ENCODE results near the gene TTC14. TPM values are rescaled to one million over a fixed set of nuclear protein-coding genes. Genes with fewer than 3 reads are reported as not detected.
"Not testable (repeated sequence)": the region's sequence is repeated elsewhere in the genome, so short reads cannot be mapped to it uniquely, and the experiment has no call there.

The TTC14 gene
- 12.6 and 20.2 TPM in 2 replicates for total RNA-seq

- peak; percentile 94 to 96 for DNase-seq (ENCODE audit: low read depth in 2 of 2)
These were observed at the start of gene TTC14 for GRCh38 chr3:180601688-180602666. TSS of gene TTC14 (plus strand) at chr3:180602163. CDS start at chr3:180602262, 99 bp downstream.

DNA sequence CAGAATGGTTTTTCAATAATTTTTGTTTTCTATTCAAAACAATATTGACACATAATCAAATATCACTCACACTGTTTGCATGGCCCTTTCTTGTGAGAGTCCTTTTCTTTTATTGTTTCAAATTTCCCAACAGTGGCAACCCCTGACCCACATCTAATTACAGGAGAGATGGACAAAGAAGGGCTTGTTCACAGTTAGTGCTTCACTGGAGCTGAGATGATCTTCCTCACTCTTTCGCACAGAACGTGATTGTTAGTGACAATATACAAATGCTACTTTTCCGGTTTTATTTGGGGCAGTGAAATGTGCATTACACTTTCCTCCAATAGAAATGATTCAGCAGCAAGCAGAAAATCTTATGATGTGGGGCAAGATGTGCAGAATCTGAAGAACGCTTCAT is 38.6 kb upstream of the TTC14 start:
- DNase-seq (ENCODE audit: low read depth in 2 of 2): no peak

DNA sequence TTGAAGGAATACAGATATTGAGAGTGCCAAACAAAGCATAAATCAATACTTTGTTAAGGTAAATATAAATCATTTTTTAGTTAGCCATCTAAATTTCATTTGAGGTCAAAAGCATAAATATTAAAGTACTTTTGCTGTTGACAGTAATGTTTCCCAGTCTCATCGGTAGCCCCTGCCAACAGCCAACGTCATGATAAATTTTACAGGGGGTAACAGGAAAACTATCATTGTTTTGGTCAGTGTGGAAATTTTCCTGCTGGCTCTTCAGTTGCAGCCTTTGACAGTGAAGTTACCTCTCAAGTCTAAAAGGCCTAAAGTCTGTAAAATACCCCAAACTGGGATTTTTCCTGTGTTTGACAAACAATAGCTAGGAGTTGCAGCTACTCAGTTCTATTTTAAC is 37.3 kb upstream of the TTC14 start:
- DNase-seq (ENCODE audit: low read depth in 2 of 2): peak in 1 of 2 donors; percentile 3

GRCh38 chr3:180570238-180570637 is 31.7 kb upstream of the TTC14 start:
- no peak for DNase-seq (ENCODE audit: low read depth in 2 of 2)

DNA sequence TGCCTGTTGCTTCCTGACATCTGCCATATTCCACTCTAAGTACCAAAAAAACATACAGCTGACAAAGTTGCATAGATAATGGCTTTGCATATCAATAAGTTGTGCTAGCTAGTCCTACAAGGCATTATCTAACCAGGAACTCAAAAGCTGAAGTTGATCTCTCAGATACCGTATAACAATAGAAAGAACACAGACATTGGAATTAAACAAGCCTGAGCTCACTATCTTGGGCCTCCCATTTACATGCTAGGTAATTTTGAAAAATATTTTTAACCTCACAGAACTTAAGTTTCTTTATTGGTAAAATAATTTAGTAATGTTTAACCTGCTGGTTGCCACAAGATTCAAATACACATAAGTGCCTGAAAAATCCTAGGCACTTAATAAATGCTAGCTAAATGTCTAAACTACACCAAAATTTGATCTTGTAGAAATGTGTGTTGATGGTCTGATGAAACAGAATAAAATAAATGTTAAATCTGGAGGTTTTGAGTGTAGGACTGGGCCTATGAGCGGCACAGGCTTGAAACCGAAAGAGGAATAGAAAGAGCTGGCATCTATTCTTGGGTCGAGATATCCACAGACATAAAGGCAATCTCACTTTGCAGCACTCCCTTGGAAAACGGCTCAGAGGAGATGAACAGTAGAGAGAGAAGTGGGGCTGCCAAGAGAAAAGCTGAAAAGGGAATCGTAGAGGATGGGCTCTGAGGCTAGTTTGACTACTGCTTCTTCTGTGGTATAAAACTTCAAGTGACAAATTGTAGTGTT is 29.9 kb upstream of the TTC14 start:
- no peak for DNase-seq (ENCODE audit: low read depth in 2 of 2)

DNA sequence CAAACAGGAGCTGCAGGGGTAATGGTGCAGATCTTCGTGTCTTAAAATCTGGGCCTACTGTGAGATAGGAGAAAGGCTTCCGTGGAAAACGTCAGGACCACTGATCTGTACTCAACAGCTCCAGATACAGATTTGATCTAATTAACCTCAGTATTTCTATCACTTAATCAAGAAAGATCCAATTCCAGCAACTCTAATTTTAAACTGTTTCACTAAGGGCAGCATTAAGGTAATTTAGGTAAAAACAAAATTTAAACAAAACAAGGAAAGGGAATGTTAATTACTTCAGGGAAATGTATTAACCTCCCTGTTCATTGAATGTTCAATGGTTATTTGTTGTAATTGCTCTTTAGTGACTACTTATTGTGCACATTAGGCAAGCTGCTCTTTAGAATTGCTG is 26.4 kb upstream of the TTC14 start:
- DNase-seq (ENCODE audit: low read depth in 2 of 2): no peak

DNA sequence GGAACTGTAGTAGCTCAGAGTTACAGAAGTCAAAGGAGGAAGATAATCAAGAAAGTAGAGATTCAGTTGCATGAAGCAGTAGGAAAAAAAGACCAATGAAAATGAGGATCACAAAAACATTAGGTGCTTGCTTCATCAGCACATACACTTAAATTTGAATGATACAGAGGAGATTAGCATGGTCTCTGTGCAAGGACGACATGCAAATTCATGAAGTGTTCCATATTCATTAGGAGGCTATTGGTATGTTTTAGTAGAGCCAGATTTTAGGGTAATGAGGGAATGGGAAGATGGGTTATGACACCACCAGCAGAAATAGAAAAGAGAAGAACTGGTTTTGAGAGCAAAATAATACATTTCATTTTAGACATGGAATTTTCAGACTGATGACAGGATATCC is 21.0 kb upstream of the TTC14 start:
- no peak for DNase-seq (ENCODE audit: low read depth in 2 of 2)

GRCh38 chr3:180590396-180590795 is 11.6 kb upstream of the TTC14 start:
- no peak for DNase-seq (ENCODE audit: low read depth in 2 of 2)

DNA sequence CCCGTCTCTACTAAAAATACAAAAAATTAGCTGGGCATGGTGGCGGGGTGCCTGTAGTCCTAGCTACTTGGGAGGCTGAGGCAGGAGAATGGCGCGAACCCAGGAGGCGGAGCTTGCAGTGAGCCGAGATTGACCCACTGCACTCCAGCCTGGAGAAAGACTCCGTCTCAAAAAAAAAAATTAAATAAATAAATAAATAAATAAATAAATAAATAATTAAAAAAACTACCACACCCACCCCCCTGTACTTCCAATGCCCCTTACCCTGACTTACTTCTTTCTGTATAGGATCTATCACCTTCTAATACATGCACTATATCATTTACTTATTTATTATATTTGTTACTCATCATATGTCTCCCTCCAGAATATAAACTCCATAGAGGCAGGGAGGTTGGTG is 8.3 kb upstream of the TTC14 start:
- not testable (repeated sequence) for DNase-seq (ENCODE audit: low read depth in 2 of 2)

DNA sequence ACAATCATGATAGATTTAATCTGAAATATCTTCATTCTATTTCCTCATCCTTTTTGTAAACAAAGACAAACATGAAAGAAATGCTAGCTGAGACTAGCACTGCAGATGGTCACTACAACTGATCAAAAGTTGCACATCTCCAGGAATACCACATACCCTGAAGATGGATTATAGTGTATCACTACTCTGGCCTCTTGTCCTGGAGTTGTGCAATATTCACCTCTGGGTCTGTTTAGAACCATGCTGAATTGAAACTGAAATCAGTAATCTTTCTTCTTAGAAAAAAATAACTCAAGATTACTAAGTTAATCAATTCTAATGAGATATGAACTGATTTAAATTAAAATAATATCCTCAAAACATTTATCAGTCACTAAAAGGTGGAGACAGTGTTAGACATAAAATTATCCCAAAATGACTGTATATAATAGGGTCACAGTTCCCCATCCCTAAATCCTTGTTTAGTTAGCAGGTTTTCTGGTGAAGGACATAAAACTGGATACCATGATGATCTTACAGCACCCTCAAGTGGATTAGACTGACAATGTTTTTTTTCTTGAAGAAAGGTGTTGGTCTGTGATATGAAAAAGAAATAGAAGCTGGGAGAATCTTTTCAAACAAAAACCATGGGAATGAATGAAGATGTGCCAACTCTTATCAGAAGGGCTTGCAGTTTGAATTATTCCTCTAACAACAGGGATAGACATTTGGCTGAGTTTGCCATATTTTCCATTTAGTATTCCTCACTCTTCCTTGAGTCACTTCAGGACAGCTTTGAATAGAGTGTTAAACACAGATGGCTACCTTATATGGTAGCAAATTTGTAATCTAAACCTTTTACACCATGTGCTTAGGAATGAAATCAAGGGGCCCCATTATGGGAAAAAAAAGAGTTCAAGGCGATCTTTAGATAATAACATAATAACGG is 7.1 kb upstream of the TTC14 start:
- DNase-seq (ENCODE audit: low read depth in 2 of 2): peak; percentile 38 to 71

DNA sequence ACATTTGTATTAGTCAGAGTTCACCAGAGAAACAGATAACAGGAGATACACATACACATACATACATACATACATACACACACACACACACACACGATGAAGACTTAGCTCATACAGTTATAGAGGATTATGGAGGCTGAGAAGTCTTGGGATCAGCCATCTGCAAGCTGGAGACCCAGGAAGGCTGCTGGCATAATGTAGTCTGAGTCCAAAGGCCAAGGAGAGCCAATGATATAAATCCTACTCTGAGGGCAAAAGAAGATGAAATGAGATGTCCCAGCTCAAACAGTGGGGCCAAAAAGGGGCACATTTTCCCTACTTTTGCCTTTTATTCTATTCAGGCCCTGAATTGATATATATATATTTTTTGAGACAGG is 6.4 kb upstream of the TTC14 start:
- no peak for DNase-seq (ENCODE audit: low read depth in 2 of 2)

DNA sequence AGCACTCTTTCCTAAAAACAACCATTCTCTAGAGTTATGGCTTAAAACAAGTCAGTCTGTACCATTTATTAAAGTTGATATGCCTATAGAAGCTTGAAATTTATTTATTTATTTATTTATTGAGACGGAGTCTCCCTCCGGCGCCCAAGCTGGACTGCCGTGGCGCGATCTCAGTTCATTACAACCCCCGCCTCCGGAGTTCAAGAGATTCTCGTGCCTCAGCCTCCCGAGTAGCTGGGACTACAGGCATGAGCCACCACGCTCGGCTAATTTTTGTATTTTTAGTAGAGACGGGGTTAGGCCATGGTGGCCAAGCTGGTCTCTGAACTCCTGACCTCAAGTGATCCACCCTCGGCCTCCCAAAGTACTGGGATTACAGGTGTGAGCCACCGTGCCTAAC is 1.5 kb upstream of the TTC14 start:
- DNase-seq (ENCODE audit: low read depth in 2 of 2): no peak

DNA sequence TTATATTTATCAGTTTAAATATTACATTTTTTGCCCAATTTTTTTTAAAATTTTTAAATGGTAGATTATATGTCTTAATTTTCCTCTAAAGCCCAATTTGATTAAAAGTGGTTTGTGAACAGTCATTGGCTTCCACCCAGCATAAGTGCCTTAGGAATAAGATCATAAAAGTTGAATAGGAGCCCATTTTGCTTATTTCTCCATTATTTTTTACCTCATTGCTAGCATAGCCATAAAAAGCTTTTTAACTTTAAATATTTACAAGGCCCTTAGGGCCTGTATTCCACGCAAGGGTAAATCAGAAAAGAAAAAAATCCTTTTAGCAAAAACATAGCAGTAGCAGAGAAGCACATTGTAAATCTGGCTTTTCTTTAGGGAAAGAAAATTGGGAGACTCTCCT is 9.0 kb downstream of the TTC14 start:
- no peak for DNase-seq (ENCODE audit: low read depth in 2 of 2)

DNA sequence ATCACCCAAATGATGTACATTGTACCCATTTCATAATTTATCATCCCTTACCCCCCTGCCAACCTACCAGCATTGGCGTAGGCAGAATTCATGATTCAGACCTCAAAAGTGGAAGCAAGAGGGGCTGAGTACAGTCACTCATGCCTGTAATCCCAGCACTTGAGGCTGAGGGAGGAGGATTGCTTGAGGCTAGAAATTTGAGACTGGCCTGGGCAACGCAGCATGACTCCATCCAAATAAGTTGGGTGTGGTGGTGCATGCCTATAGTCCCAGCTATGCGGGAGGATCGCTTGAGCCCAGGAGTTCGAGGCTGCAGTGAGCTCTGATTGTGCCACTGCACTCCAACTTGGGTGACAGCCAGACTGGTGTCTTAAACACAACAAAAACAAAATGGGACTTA is 10.4 kb downstream of the TTC14 start:
- DNase-seq (ENCODE audit: low read depth in 2 of 2): no peak

- DNase-seq (ENCODE audit: low read depth in 2 of 2): no peak
These were observed 14.0 kb downstream of the TTC14 start for GRCh38 chr3:180615954-180616353.

GRCh38 chr3:180617049-180617448 is 15.1 kb downstream of the TTC14 start:
- DNase-seq (ENCODE audit: low read depth in 2 of 2): peak in 1 of 2 donors; percentile 24

GRCh38 chr3:180618563-180618962 is 16.6 kb downstream of the TTC14 start:
- DNase-seq (ENCODE audit: low read depth in 2 of 2): not testable (repeated sequence)

DNA sequence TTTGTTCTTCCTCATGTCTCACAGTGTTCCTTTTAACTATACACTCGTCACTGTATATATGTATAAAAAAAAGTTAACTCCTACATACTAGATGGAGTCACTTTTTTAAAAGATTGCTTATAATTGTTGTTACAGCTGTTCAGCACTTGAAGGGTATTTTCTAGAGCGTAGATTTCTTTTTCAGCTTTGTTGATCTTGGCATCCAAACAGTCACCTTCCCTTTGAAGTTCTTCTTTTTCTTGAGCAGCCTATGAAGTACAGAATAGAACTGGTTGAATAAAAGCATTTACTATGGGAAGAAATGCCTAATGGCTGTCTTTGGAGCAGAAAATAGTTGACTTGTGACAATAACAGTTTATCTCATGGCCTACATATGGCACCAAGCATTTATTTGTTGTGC is 17.8 kb downstream of the TTC14 start:
- no peak for DNase-seq (ENCODE audit: low read depth in 2 of 2)

DNA sequence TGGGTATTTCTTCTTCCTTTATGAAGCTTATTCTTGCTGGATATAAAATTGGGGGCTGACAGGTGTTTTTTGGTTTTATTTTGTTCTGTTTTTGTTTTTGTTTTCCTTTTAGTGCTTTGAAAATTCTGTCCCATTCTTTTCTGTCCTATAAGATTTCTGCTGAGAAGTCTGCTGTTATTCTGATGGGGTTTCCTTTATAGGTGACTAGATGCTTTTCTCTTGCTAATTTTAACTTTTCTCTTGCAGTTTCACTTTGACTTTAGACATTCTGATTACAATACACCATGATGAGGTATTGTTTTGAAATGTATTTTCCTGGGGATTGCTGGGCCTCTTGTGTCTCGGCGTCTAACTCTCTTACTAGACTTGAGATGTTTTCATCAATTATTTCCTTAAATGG is 22.8 kb downstream of the TTC14 start:
- DNase-seq (ENCODE audit: low read depth in 2 of 2): no peak

- no peak for DNase-seq (ENCODE audit: low read depth in 2 of 2)
These were observed 24.9 kb downstream of the TTC14 start for GRCh38 chr3:180626844-180627243.

DNA sequence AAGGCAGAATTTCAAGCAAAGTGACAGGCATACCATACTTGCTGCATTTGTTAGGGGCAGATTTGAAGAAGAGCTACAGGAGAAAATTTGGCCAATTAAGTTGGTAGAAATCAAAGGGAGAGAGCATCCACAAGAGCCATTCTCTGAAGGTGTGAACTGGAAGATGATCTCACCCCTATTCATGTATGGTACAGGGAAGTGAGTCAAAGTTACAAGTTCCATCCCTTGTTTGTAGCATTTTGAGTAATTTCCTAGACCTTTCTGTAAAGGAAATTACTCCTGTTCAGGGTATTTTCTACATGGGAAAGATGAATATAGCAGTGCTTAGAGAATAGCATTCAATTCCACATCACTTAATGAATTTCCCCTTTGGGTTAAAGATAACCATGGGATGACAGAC is 28.4 kb downstream of the TTC14 start:
- peak; percentile 1 to 75 for DNase-seq (ENCODE audit: low read depth in 2 of 2)

All from lung microvascular endothelial cell (primary cell).